KOPT-K1 (cell line): Measurements from ENCODE around the gene SMG7.
A peak's percentile ranks its signal among the peaks of the same experiment; 100 is the strongest.

Experiments used
- H3K27ac ChIP-seq: fragments of 200-600 bp; sonication (generic); 2 replicates; pipeline ENCODE4 v1.5.1; 2016; ENCODE audit warnings: antibody characterized with exemption, mild to moderate bottlenecking, low read depth, low read length; ENCODE audit not compliant: poor library complexity, severe bottlenecking
- H3K36me3 ChIP-seq: fragments of 200-600 bp; sonication (generic); 2 replicates; pipeline ENCODE4 v1.5.1; 2017; ENCODE audit warnings: antibody characterized with exemption, mild to moderate bottlenecking, low read length, moderate library complexity; ENCODE audit not compliant: insufficient read depth
- H3K9me3 ChIP-seq: fragments of 200-600 bp; sonication (generic); 2 replicates; pipeline ENCODE4 v1.5.1; 2017; ENCODE audit warnings: antibody characterized with exemption, low read length, mild to moderate bottlenecking; ENCODE audit not compliant: insufficient read depth, poor library complexity, severe bottlenecking

The SMG7 gene

GRCh38 chr1:183483224-183483623 is 10.9 kb downstream of the SMG7 start:
- H3K27ac ChIP-seq = no peak overlapping the region
- H3K36me3 ChIP-seq = 0 out of 2 replicates have a peak, but pooled peaks cover 14% of the 10 kb centered on the region
- H3K9me3 ChIP-seq = no peaks in the 10 kb centered on the region

- Histone ChIP-seq H3K36me3 (0 out of 2 replicates have a peak, but pooled peaks cover 14% of the 10 kb centered on the region), H3K9me3 (no peaks in the 10 kb centered on the region), H3K27ac (no peak overlapping the region)
Measured at GRCh38 chr1:183484254-183484653, 12.0 kb downstream of the SMG7 start.

- Histone ChIP-seq H3K27ac (no peak overlapping the region), H3K36me3 (0 out of 2 replicates have a peak, but pooled peaks cover 14% of the 10 kb centered on the region), H3K9me3 (no peaks in the 10 kb centered on the region)
Measured at GRCh38 chr1:183484851-183485250, 12.6 kb downstream of the SMG7 start.

GRCh38 chr1:183487674-183488442 is 15.6 kb downstream of the SMG7 start:
- Histone ChIP-seq H3K9me3 (no peaks in the 10 kb centered on the region), H3K27ac (no peak overlapping the region), H3K36me3 (0 out of 2 replicates have a peak, but pooled peaks cover 4% of the 10 kb centered on the region)

- Histone ChIP-seq H3K36me3 (0 out of 2 replicates have a peak, but pooled peaks cover 4% of the 10 kb centered on the region), H3K9me3 (no peaks in the 10 kb centered on the region), H3K27ac (no peak overlapping the region)
Measured at GRCh38 chr1:183490932-183491331, 18.6 kb downstream of the SMG7 start.

GRCh38 chr1:183493540-183494245 is 21.4 kb downstream of the SMG7 start:
- Histone ChIP-seq H3K36me3 (no peaks in the 10 kb centered on the region), H3K9me3 (no peaks in the 10 kb centered on the region), H3K27ac (no peak overlapping the region)

GRCh38 chr1:183495420-183495819 is 23.1 kb downstream of the SMG7 start:
- no peaks in the 10 kb centered on the region for H3K36me3 ChIP-seq
- H3K9me3 ChIP-seq = no peaks in the 10 kb centered on the region
- H3K27ac ChIP-seq = no peak overlapping the region

- H3K9me3 ChIP-seq = no peaks in the 10 kb centered on the region
- no peak overlapping the region for H3K27ac ChIP-seq
- no peaks in the 10 kb centered on the region; the same call in 1 of the 2 replicates for H3K36me3 ChIP-seq
Measured at GRCh38 chr1:183497218-183497617, 24.9 kb downstream of the SMG7 start.

GRCh38 chr1:183498342-183498991 is 26.2 kb downstream of the SMG7 start:
- Histone ChIP-seq H3K36me3 (no peaks in the 10 kb centered on the region; the same call in 1 of the 2 replicates), H3K27ac (peak overlapping the region; percentile 43), H3K9me3 (no peaks in the 10 kb centered on the region)

- no peaks in the 10 kb centered on the region for H3K9me3 ChIP-seq
- H3K27ac ChIP-seq = peak overlapping the region; percentile 1
- H3K36me3 ChIP-seq = no peaks in the 10 kb centered on the region; the same call in 1 of the 2 replicates
Measured at GRCh38 chr1:183505454-183506089, 33.3 kb downstream of the SMG7 start.

- Histone ChIP-seq H3K27ac (no peak overlapping the region), H3K9me3 (no peaks in the 10 kb centered on the region), H3K36me3 (no peaks in the 10 kb centered on the region; the same call in 1 of the 2 replicates)
Measured at GRCh38 chr1:183506561-183506960, 34.3 kb downstream of the SMG7 start.

- Histone ChIP-seq H3K36me3 (peaks cover 6% of the 10 kb centered on the region), H3K27ac (no peak overlapping the region), H3K9me3 (no peaks in the 10 kb centered on the region)
Measured at GRCh38 chr1:183508694-183509093, 36.4 kb downstream of the SMG7 start.

GRCh38 chr1:183512450-183512849 is 40.2 kb downstream of the SMG7 start:
- Histone ChIP-seq H3K9me3 (no peaks in the 10 kb centered on the region), H3K36me3 (peaks cover 38% of the 10 kb centered on the region), H3K27ac (no peak overlapping the region)

- Histone ChIP-seq H3K27ac (no peak overlapping the region), H3K36me3 (peaks cover 56% of the 10 kb centered on the region), H3K9me3 (no peaks in the 10 kb centered on the region)
Measured at GRCh38 chr1:183514235-183514634, 41.9 kb downstream of the SMG7 start.
